GM12865 (cell line): ENCODE measurements around the gene ELMO3.
A peak's percentile ranks its signal among the peaks of the same experiment; 100 is the strongest.

Source experiments
- DNase-seq: peaks from one replicate; pipeline ENCODE4 v3.0.0; 2010; ENCODE audit warnings: low read depth
- H3K4me3 ChIP-seq: 2 replicates; pipeline ENCODE4 v1.5.1; 2011; ENCODE audit warnings: mild to moderate bottlenecking, low read depth, low read length, control low read depth
- TF ChIP-seq, protein P1 (sequence below): IDR thresholded peaks from 2 replicates; pipeline ENCODE4 v1.5.1; 2011; ENCODE audit warnings: low read length, control low read depth, low read depth, inconsistent platforms; ENCODE audit not compliant: insufficient read depth; ENCODE audit errors: missing control alignments

Gene ELMO3

GRCh38 chr16:67165121-67166078 is 33.5 kb upstream of the ELMO3 start:
- TF ChIP-seq, protein P1, sequence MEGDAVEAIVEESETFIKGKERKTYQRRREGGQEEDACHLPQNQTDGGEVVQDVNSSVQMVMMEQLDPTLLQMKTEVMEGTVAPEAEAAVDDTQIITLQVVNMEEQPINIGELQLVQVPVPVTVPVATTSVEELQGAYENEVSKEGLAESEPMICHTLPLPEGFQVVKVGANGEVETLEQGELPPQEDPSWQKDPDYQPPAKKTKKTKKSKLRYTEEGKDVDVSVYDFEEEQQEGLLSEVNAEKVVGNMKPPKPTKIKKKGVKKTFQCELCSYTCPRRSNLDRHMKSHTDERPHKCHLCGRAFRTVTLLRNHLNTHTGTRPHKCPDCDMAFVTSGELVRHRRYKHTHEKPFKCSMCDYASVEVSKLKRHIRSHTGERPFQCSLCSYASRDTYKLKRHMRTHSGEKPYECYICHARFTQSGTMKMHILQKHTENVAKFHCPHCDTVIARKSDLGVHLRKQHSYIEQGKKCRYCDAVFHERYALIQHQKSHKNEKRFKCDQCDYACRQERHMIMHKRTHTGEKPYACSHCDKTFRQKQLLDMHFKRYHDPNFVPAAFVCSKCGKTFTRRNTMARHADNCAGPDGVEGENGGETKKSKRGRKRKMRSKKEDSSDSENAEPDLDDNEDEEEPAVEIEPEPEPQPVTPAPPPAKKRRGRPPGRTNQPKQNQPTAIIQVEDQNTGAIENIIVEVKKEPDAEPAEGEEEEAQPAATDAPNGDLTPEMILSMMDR: no peak
- DNase-seq: no peak
- no peak overlapping the region for H3K4me3 ChIP-seq

DNA sequence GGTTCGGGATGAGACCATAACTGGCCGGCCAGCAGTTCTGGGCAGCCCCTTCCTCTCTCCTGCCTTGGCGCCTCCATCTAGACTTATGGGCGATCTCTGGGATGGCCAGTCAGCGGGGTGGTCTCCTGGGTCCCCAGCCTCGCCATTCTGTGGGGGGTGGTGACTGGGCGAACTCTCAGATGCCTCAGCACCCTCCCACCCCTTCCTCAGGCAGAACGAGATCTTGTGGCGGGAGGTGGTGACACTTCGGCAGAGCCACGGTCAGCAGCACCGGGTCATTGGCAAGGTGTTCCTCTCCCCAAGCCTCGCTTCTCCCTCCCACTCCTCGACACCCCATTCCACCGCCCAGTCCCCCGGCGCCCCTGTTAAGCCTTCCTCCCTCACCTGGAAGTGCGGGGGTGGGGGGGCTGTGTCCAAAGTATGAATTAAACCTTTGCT is 32.8 kb upstream of the ELMO3 start:
- no peak for DNase-seq
- no peak overlapping the region for H3K4me3 ChIP-seq
- TF ChIP-seq, protein P1: no peak

GRCh38 chr16:67166598-67167168 is 32.2 kb upstream of the ELMO3 start:
- no peak overlapping the region for H3K4me3 ChIP-seq
- TF ChIP-seq, protein P1: no peak
- DNase-seq: no peak

DNA sequence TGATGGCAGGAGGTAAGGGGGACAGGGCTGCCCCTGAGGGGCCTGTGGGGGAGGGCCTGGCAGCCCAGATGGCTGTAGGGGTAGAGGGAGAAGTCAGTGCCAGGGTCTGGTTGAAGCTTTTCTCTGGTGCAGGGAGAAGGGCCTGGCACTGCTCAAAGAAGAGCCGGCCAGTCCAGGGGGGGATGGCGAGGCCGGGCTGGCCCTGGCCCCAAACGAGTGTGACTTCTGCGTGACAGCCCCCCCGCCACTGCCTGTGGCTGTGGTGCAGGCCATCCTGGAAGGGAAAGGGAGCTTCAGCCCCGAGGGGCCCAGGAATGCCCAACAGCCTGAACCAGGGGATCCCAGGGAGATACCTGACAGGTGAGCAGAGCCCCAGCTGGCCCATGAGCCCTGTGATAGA is 31.3 kb upstream of the ELMO3 start:
- TF ChIP-seq, protein P1: no peak
- no peak overlapping the region for H3K4me3 ChIP-seq
- DNase-seq: no peak

DNA sequence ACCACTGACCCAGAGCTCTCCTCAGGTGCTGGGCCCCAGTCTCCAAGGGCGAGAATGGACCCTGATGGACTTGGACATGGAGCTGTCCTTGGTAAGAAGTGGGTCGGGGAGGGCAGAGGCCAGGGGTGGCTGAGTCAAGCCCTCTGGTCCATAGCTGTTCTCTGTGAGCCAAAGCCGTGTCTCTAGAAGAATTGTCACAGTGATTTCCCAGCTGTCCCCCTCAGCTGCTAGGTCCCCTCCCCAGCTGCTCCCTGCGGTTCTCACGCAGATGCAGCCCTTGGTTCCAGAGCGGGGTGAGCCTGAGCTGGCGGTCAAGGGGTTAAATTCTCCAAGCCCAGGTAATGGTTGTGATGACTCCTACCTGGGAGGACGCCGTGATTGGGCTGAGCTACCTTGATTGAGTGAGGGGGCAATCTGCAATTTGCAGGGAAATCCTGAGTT is 29.9 kb upstream of the ELMO3 start:
- TF ChIP-seq, protein P1: no peak
- H3K4me3 ChIP-seq: no peak overlapping the region
- no peak for DNase-seq

DNA sequence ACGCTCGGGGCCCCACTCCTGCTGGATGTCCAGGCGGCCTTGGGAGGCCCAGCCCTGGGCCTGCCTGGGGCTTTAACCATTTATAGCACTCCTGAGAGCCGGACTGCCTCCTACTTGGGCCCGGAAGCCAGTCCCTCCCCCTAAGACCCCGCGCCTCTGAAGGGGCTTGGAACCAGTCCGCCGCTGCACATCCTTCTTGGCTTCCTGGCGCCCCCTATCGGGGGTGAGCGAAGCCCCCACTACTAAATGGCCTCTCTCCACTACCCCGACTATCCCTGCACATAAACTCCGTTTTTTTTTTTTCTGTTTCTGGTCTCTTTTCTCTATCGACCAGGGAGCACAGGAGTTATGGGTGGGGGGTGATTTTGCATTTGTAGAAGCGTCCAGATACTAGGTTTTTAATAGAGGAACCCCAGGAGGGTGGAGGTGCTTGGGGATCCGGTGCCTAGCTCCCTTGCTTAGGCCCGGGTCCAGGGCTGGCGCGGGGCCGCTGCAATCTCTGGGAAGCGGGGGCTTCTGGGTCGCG is 29.2 kb upstream of the ELMO3 start:
- DNase-seq: peak; percentile 46
- H3K4me3 ChIP-seq: peak overlapping the region; percentile 67
- TF ChIP-seq, protein P1: peak; percentile 67
